CD14-positive monocyte (primary cell): ENCODE results near the gene ETV3L. TPM values are rescaled to one million over a fixed set of nuclear protein-coding genes. Genes with fewer than 3 reads are reported as not detected.

ENCODE experiments used
- DNase-seq, 3 donors: peaks; one replicate each; pipeline ENCODE4 v3.0.0-alpha.2; 2011 to 2022
- H2AFZ ChIP-seq: 2 replicates; pipeline ENCODE4 v1.6.0; 2012; ENCODE audit warnings: mild to moderate bottlenecking, low read depth, low read length, inconsistent platforms; ENCODE audit not compliant: insufficient read depth, poor library complexity, severe bottlenecking
- H3K27ac ChIP-seq, 2 donors: 1 replicate in 1 of 2; 2 replicates in 1 of 2; pipeline ENCODE4 v1.5.1; 2012 to 2013; ENCODE audit warnings: low read length in 2 of 2, control low read depth in 1 of 2, inconsistent platforms in 1 of 2, low read depth in 1 of 2, mild to moderate bottlenecking in 1 of 2
- H3K27me3 ChIP-seq, 2 donors: one replicate each; pipeline versions ENCODE4 v1.6.0 to v1.6.1; 2011 to 2013; ENCODE audit warnings: low read length in 2 of 2; ENCODE audit not compliant: control insufficient read depth in 2 of 2, insufficient read depth in 2 of 2
- H3K36me3 ChIP-seq, 2 donors: replicated peaks in 1 of 2; 1 replicate in 1 of 2; 2 replicates in 1 of 2; pipeline versions ENCODE4 v1.5.1 to v1.6.1; 2012 to 2013; ENCODE audit warnings: low read length in 2 of 2, control low read depth in 1 of 2, inconsistent platforms in 1 of 2, mild to moderate bottlenecking in 1 of 2; ENCODE audit not compliant: insufficient read depth in 2 of 2, control insufficient read depth in 1 of 2
- H3K4me1 ChIP-seq, 2 donors: 1 replicate in 1 of 2; 2 replicates in 1 of 2; pipeline versions ENCODE4 v1.5.1 to v1.6.1; 2012 to 2013; ENCODE audit warnings: low read length in 2 of 2, control low read depth in 1 of 2, inconsistent platforms in 1 of 2, mild to moderate bottlenecking in 1 of 2, moderate library complexity in 1 of 2; ENCODE audit not compliant: insufficient read depth in 2 of 2, control insufficient read depth in 1 of 2
- H3K4me2 ChIP-seq: replicated peaks from 2 replicates; pipeline ENCODE3; 2012; ENCODE audit warnings: low read length, moderate library complexity, mild to moderate bottlenecking; ENCODE audit not compliant: poor library complexity, severe bottlenecking; ENCODE audit errors: extremely low read depth
- H3K4me3 ChIP-seq, 3 experiments: fragments of 200-600 bp in 1 of 3; sonication (generic) in 1 of 3; replicated peaks in 1 of 3; 1 replicate in 2 of 3; 2 replicates in 1 of 3; pipeline ENCODE4 v1.5.1; 2011 to 2013; ENCODE audit warnings: low read length in 3 of 3, mild to moderate bottlenecking in 3 of 3, control low read depth in 2 of 3, low read depth in 2 of 3, inconsistent platforms in 1 of 3, moderate library complexity in 1 of 3
- H3K79me2 ChIP-seq: 2 replicates; pipeline ENCODE4 v1.6.0; 2012; ENCODE audit warnings: mild to moderate bottlenecking, control low read depth, inconsistent platforms, low read length, moderate library complexity; ENCODE audit not compliant: insufficient read depth
- H3K9ac ChIP-seq: 2 replicates; pipeline ENCODE4 v1.6.0; 2017; ENCODE audit warnings: low read length, mild to moderate bottlenecking; ENCODE audit not compliant: insufficient read depth, poor library complexity, severe bottlenecking
- H3K9me3 ChIP-seq, 2 donors: replicated peaks in 1 of 2; 1 replicate in 1 of 2; 2 replicates in 1 of 2; pipeline versions ENCODE4 v1.5.1 to v1.6.1; 2012 to 2013; ENCODE audit warnings: low read length in 2 of 2, control low read depth in 1 of 2; ENCODE audit not compliant: control insufficient read depth in 1 of 2, insufficient read depth in 1 of 2
- H4K20me1 ChIP-seq: 2 replicates; pipeline ENCODE4 v1.6.0; 2012; ENCODE audit warnings: mild to moderate bottlenecking, low read length, control low read depth, moderate library complexity; ENCODE audit not compliant: insufficient read depth
- H3K27ac Mint-ChIP-seq, 7 donors: one replicate each; pipeline ENCODE4 v1.8.0; 2020; ENCODE audit warnings: mild to moderate bottlenecking in 7 of 7, mixed read lengths in 7 of 7, moderate library complexity in 6 of 7, inconsistent platforms in 2 of 7
- H3K27me3 Mint-ChIP-seq, 3 donors: one replicate each; pipeline ENCODE4 v1.8.0; 2021 to 2022; ENCODE audit warnings: low read depth in 3 of 3, mild to moderate bottlenecking in 3 of 3, mixed read lengths in 3 of 3, moderate library complexity in 3 of 3, inconsistent platforms in 1 of 3
- H3K36me3 Mint-ChIP-seq, 2 donors: one replicate each; pipeline ENCODE4 v1.8.0; 2020; ENCODE audit warnings: mixed read lengths in 2 of 2, inconsistent platforms in 1 of 2, mild to moderate bottlenecking in 1 of 2
- H3K4me1 Mint-ChIP-seq: one replicate; pipeline ENCODE4 v1.8.0; 2020; ENCODE audit warnings: mild to moderate bottlenecking, mixed read lengths
- H3K4me3 Mint-ChIP-seq, 2 donors: one replicate each; pipeline ENCODE4 v1.8.0; 2020; ENCODE audit warnings: mild to moderate bottlenecking in 2 of 2, mixed read lengths in 2 of 2, moderate library complexity in 1 of 2
- H3K9me3 Mint-ChIP-seq, 7 donors: one replicate each; pipeline ENCODE4 v1.8.0; 2020 to 2022; ENCODE audit warnings: mixed read lengths in 7 of 7, mild to moderate bottlenecking in 6 of 7, moderate library complexity in 6 of 7, inconsistent platforms in 2 of 7
- WGBS: methylation state at CpG from one replicate; pipeline ENCODE4 v1.1.5; 2013; ENCODE audit warnings: missing lambda C conversion rate; ENCODE audit not compliant: insufficient coverage; 5-methylcytosine and 5-hydroxymethylcytosine counted together
- intact Hi-C, 2 donors: fragments of 100-400 bp; cut with micrococcal nuclease; formaldehyde crosslinking; loops; one replicate each; pipeline versions ENCODE4 v1.15.0 to v1.15.1; 2023
- polyA plus RNA-seq, 3 donors: library from polyadenylated mRNA; depleted of rRNA in 1 of 3; unstranded in 2 of 3; stranded (reverse) in 1 of 3; fragments of 300-500 nt in 2 of 3; fragments of >200 nt in 1 of 3; fragmentation: Illumina TruSeq in 2 of 3; gene quantifications; 1 replicate in 2 of 3; 2 replicates in 1 of 3; pipeline ENCODE4 v1.2.3, GENCODE V29; 2012 to 2021
- TF ChIP-seq, protein P1 (sequence below): fragments of 200-600 bp; IDR thresholded peaks from one replicate; pipeline ENCODE4 v1.8.0; 2022; ENCODE audit warnings: antibody characterized with exemption, mild to moderate bottlenecking

The ETV3L gene
- polyA plus RNA-seq, 3 donors: 0.26 to 0.41 TPM; not detected in 1

DNA sequence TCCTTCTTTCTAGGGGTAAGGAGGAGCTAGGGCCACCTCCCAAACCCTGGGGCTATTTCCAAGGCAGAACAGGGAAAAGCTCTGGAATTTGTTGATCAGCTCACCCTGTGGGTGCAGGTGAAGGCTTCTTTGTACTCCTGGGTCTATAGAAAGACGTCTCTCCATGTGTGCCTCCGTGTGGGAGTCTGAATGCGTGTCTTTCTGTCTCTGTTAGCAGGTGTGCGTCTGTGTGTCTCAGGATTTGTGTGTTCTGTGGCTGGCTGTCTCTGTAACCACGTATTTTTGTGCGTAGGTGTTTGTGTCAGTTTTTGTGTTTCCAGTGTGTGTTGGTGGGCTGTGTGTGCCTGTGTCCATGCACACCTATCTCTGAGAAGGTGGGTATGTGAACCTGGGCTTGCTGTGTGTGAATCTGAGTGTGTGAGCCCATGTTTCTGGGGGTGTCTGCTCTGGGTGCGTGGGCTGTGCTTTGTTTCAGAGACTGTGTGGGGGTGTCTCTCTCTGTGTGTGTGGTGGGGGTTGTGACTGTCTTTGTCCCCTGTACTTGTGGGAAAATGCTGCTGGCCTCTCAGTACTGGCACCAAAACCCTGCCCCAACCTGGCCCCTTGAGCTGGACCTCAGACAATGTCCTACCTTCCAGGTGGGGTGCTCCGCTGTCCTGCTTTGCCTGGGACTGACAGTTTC lies 12.7 kb upstream of the ETV3L start:
- H3K4me3 Mint-ChIP-seq: peak overlapping the region in 1 of 2 donors; percentile 85
- peak overlapping the region; percentile 39 for H3K4me2 ChIP-seq
- no peaks in the 10 kb centered on the region for H3K9me3 ChIP-seq
- H3K4me1 Mint-ChIP-seq: peaks cover 32% of the 10 kb centered on the region
- H3K27ac Mint-ChIP-seq: peak overlapping the region; percentile 38 to 84 (median 68)
- peaks cover 0 to 5% of the 10 kb centered on the region in 2 donors for H3K36me3 Mint-ChIP-seq
- no peak for DNase-seq
- no peaks in the 10 kb centered on the region for H3K36me3 ChIP-seq
- H3K27me3 ChIP-seq: peaks cover 0 to 5% of the 10 kb centered on the region in 2 donors
- H3K27me3 Mint-ChIP-seq: peaks cover 9 to 35% (median 23%) of the 10 kb centered on the region in 3 donors
- intact Hi-C loops: no loop called here
- peaks cover 0 to 2% (median 0%) of the 10 kb centered on the region in 7 donors for H3K9me3 Mint-ChIP-seq
- 94% methylated on average over 7 of the region's 8 CpGs for WGBS
- peak overlapping the region; percentile 5 to 54 for H3K27ac ChIP-seq
- TF ChIP-seq, protein P1, sequence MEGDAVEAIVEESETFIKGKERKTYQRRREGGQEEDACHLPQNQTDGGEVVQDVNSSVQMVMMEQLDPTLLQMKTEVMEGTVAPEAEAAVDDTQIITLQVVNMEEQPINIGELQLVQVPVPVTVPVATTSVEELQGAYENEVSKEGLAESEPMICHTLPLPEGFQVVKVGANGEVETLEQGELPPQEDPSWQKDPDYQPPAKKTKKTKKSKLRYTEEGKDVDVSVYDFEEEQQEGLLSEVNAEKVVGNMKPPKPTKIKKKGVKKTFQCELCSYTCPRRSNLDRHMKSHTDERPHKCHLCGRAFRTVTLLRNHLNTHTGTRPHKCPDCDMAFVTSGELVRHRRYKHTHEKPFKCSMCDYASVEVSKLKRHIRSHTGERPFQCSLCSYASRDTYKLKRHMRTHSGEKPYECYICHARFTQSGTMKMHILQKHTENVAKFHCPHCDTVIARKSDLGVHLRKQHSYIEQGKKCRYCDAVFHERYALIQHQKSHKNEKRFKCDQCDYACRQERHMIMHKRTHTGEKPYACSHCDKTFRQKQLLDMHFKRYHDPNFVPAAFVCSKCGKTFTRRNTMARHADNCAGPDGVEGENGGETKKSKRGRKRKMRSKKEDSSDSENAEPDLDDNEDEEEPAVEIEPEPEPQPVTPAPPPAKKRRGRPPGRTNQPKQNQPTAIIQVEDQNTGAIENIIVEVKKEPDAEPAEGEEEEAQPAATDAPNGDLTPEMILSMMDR: no peak
- peak overlapping the region; percentile 49 for H3K9ac ChIP-seq
- H2AFZ ChIP-seq: no peak overlapping the region
- no peaks in the 10 kb centered on the region for H3K79me2 ChIP-seq
- H3K4me1 ChIP-seq: peaks cover 29 to 33% of the 10 kb centered on the region in 2 donors
- no peaks in the 10 kb centered on the region for H4K20me1 ChIP-seq
- peak overlapping the region in 1 of 3 experiments; percentile 13 for H3K4me3 ChIP-seq

DNA sequence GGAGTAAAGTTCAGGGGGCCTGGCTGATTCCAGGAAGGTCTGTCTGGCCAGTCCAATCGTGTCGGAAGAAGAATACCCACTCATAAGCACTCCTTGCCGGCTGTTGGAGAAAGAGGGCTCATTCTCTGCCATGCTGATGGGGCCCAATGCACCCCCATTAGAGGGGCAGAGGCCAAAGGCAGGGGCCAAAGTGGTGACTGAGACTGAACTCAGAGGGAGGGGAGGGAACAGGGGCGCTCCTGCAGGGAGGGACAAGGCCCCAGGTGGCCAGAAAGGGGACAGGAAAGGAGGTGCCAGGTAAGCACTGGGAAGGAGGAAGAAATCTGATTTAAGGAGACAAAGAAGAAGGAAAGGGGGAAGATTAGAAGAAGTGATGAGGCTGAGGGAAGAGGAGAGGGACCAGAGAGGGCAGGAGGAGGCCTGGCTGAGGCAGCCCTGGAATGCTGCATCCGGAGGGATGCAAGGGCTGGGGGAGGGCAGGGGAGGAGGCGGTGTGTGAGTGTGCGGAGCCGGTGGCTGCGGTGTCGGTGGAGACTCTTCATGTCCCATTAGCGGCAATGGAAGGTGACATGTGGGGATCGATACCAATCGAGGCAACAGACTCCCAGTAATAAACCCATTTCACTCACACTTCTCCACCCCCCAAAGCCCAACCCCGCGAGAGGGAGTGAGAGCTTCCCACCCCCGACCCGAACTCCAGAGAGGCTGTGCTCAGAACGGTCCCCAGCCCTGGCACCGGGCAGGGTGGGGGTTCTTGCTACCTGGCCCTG lies 12.0 kb upstream of the ETV3L start:
- H3K9ac ChIP-seq: no peak overlapping the region
- H3K4me2 ChIP-seq: no peak overlapping the region
- intact Hi-C loops: no loop called here
- H3K27ac ChIP-seq: no peak overlapping the region
- H3K4me1 Mint-ChIP-seq: peaks cover 37% of the 10 kb centered on the region
- H3K4me1 ChIP-seq: peaks cover 33 to 38% of the 10 kb centered on the region in 2 donors
- peak overlapping the region in 3 of 7 donors; percentile 3 to 69 (median 35) for H3K27ac Mint-ChIP-seq
- peaks cover 0 to 5% of the 10 kb centered on the region in 2 donors for H3K36me3 Mint-ChIP-seq
- H3K27me3 ChIP-seq: peaks cover 0 to 5% of the 10 kb centered on the region in 2 donors
- H3K4me3 Mint-ChIP-seq: no peak overlapping the region
- H3K9me3 Mint-ChIP-seq: peaks cover 0 to 2% (median 0%) of the 10 kb centered on the region in 7 donors
- TF ChIP-seq, protein P1: no peak
- no peaks in the 10 kb centered on the region for H3K36me3 ChIP-seq
- H3K79me2 ChIP-seq: no peaks in the 10 kb centered on the region
- 85% methylated on average over 11 of the region's 19 CpGs for WGBS
- H3K9me3 ChIP-seq: no peaks in the 10 kb centered on the region
- H3K4me3 ChIP-seq: no peak overlapping the region
- H2AFZ ChIP-seq: no peak overlapping the region
- H4K20me1 ChIP-seq: no peaks in the 10 kb centered on the region
- DNase-seq: no peak
- H3K27me3 Mint-ChIP-seq: peaks cover 9 to 35% (median 23%) of the 10 kb centered on the region in 3 donors
